ENCODE results near the gene MSL2.

GRCh38 chr3:136134091-136134490, 62.0 kb downstream of the MSL2 start:
- TF ChIP-seq CTCF (IDR thresholded peaks at IDR 0.05) = no peak
- TF ChIP-seq POLR2A (IDR thresholded peaks at IDR 0.05) = no peak
